GM21723 (cell line): ENCODE measurements around the gene SFXN5.
A peak's percentile ranks its signal among the peaks of the same experiment; 100 is the strongest.
"Not testable (repeated sequence)": the region's sequence is repeated elsewhere in the genome, so short reads cannot be mapped to it uniquely, and the experiment has no call there.

ENCODE experiments used
- ATAC-seq: cut with Tn5 transposase; IDR thresholded peaks from one replicate; pipeline ENCODE4 v1.9.1; 2021; ENCODE audit warnings: mild to moderate bottlenecking, moderate library complexity; ENCODE audit not compliant: unreplicated experiment

The SFXN5 gene

DNA sequence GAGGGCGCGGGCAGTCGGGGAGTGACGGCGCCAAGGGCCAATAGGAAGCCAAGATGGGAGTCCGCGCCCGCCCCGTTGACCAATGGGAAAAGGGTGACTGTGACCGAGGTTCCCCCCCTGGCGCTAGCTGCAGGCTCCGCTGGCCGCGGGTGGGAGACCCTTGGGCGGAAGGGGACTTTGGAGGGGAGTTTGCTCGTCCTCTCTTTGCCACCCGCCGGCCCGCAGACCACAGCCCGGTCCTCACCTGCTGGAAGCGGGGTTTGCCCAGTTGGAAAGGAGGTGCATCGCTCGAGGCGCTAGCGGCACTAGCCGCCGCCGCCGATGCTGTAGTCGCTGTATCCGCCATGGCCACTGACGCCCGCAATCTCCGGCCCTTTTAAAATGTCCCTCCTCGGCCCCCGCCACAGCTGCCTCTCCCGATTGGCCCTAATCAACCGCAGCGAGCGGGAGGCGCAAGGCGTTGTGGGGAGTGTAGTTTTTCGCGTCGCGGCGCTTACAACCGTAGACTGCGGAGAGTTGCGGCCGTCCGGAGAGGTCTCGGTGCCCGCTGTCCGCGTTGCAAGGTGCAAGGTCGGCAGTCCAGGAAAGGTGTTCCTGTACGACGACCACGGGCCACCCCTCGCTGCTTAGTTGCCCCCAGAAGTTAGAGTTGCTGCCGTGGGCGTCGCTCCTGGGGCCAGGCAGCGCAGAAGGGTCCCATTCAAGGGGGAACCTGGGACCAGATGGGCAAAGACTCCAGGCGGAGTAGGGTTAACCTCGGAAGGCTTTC lies at the start of gene SFXN5:
Gene SFXN5, minus strand, starts transcription at position 353 of the 769 bp plus-strand sequence. Its CDS starts 7 bp downstream, at position 346.
- peak; percentile 93 for ATAC-seq

GRCh38 chr2:73119611-73120239 lies 48.2 kb upstream of the SFXN5 start:
- not testable (repeated sequence) for ATAC-seq

DNA sequence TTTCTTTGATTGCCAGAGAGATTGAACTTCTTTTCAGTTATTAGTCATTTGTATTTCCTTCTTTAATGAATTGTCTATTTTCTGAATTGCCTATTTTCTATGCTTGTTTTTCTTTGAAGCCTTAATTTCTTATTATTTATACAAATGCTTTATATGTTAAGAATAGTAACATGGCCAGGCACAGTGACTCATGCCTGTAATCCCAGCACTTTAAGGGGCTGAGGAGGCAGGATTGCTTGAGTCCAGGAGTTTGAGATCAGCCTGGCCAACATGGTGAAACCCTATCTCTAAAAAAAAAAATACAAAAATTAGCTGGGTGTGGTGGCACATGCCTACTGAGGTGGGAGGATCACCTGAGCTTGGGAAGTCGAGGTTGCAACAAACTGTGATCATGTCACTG lies 45.9 kb upstream of the SFXN5 start:
- no peak for ATAC-seq

DNA sequence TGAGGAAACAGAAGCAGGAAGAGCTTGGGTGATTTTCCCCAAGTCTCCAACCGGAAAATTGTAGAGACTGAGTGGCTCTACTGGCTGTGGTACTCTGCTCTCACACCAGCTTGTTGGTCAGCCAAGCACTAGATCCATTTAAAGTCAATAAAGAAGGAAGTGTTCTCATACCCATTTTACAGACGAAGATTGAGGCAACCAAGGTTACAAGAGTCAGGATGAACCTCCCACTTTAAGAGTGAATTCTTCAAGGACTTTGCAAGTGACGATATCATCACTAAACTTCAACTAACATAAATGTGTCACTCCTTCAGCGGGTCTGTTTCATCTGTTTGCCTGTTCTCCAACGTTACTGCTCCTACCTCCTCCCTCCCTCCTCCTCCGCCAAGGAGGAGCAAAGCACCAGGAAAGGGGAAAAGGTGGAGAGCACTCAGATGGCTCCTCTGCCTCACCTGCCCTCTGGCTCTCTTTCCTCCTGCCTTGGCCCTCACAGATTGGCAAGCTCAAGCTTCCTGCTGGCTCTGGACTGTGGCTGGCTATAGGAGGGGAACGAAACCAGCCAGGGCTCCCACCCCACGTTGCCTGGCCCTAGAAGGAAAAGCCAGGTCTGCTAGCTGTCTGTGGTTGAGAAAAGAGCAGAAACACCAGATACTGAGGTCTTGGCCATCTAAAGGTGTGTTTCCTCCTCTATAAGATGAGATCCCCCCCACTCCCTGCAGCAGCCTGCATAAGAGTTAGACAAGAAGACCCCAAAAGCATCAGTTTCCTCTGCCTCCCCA lies 44.9 kb upstream of the SFXN5 start:
- no peak for ATAC-seq

GRCh38 chr2:73114273-73114867 lies 42.9 kb upstream of the SFXN5 start:
- no peak for ATAC-seq

GRCh38 chr2:73112913-73113854 lies 41.7 kb upstream of the SFXN5 start, which contains the start of gene RAB11FIP5:
Gene RAB11FIP5, minus strand, starts transcription at chr2:73112948. Its CDS starts 171 bp downstream, at chr2:73112777.
- peak; percentile 83 for ATAC-seq

- ATAC-seq, result peak; percentile 21
These were observed 40.8 kb upstream of the SFXN5 start for GRCh38 chr2:73112026-73112912.

DNA sequence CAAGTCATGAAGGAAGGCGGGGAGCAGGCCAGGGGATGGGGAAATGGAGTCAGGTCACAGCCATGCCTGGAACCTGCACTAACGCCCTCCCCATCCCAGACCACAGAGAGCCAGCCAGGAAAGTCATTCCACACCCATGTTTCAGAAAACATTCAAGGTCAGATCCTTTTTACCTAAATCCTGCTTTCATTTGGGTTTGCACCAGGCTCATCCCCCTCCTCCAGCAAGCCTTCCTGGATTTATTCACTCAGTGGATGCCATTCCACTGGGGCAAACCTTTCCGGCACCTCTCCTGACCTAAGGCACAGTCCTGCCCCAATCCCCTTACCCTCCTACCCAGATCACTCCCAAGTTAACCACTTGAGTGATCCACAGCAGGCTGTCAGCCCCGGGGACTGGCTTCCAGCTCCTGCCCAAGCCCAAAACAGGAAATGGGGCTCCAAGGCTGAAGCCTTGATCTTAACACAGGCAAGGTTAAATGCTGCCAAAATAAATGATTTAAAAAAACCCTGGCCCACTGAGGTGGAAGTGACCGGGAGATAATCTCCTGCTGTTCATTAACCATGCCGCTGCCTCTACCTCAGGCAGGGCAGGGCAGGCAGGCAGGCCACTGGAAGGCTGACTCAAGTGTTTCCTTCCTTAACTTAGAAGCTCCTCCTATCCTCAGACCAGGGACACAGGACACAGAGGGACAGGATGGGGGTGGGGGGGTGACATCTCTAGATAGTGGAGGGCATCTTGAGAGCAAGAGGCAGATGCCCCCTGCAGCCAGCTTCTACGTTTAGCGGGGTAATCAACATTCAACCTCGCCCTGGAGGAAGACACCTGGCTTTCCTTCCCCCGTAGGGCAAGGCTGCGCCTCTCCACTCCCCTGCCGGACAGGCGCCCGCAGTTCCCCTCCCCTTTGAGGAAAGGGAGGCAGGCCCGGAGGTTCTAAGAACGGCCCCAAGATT lies 39.8 kb upstream of the SFXN5 start:
- ATAC-seq, result no peak

DNA sequence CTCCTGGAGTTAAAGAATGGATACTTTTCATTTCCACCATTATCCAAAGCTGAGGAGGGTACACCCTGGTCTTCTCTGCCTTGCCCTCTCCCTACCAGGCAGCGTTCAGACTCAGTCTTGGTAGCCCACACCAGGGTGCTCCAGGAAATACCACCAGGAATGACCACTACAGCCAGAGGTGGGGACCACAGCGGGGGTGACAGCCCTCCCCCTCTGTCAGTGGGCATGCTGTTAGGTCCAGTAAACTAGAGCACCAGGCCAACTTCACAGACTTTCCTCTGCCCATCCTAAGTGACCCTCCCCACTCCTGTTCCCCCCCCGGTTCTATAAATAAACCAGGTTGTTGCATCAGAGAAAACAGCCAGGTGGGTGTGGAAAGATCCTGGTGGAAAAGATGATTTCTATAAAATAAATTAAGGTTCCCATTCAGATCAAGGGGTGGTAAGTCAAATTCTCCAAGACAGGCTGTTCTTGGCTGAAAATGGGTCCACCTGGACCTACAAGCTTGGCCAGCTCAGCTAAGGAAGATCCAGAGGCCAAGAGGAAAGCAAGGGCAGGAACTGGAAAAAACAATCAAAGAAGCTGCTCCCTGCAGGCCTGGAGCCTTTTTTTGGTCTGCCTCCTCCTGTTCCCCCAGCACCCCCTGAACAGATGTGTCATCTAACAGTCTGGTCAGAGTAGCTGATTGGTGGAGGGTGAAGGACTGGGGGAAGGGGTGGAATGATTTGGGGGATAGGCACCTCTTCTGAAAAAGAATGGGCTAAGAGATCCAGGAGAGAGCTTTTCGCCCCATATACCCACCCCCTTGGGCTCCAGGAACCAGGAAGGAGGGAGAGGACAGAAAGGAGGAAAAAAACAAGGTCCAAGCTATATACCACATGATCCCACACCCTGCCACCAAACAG lies 38.9 kb upstream of the SFXN5 start:
- ATAC-seq, result no peak

- no peak for ATAC-seq
These were observed 38.1 kb upstream of the SFXN5 start for GRCh38 chr2:73109431-73110167.

DNA sequence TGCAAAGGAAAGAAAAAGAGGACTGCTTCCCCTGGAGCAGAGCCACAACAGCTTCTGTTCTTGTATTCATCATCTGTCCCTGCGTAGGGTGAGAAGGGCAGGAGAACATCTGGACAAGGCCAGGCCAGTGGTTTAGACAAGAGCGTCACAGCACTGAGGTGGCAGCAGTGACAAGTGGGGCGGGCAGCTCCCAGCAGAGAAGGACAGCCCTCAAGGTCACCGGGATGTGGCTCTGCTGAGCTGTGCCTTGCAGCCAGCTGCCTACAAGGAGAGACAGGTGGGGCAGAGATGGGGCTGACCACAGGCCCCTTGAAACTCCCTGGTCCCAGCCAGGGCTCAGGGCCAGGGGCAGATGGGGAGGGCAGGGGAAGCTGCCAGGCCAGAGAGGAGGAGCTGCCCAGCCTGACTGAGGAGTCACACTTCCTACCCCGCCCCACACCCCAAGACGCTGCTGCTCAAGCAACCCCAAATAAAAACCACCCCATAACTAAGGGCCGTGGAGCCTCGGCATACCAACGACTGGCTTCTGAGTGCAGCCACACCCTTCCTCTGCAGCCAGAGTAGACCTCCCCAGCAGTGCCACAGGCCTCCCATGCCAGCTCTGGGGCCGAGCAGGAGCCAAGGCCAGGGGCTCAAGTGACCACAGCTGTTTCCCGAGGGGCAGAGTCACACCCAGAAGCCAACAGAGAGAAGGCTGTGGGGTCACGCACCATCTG lies 35.9 kb upstream of the SFXN5 start:
- ATAC-seq, result no peak

GRCh38 chr2:73106791-73107190 lies 35.3 kb upstream of the SFXN5 start:
- no peak for ATAC-seq

DNA sequence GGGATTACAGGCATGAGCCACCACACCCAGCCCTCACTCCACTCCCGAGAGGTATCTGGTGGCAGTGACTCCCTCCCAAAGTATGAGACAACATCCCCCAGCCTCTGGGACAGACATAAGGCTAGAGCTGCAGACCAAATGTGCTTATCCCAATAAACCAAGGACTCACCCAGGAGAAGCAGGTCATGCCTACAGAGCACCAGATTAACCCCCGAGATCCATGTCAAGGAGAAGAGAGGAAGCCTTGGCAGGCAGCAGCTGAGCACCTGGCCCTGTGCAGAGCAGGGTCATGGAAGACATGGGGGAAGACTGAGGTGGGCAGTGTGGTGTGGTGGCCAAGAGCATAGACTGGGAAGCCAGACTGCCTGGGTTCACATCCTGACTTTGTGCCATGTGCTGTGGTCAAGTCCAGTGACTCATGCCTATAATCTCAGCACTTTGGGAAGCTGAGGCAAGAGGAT lies 34.0 kb upstream of the SFXN5 start:
- no peak for ATAC-seq

DNA sequence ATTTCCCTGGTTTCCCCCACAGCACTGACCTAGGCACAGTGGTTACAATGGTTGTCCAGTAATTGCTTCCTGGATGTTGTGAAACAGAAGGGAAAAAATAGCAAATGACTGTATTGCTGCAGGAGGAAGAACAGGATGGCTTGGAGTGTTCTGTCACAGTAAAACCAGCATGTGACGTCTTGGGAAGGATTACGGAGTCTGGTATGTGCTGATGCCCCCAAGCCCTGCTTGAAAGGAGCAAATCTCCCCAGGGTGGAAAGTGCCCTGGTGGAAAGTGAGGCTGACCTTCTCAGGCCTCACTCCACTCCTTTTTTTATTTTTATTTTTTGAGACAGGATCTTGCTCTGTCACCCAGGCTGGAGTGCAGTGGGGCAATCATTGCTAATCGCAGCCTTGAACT lies 33.4 kb upstream of the SFXN5 start:
- no peak for ATAC-seq

DNA sequence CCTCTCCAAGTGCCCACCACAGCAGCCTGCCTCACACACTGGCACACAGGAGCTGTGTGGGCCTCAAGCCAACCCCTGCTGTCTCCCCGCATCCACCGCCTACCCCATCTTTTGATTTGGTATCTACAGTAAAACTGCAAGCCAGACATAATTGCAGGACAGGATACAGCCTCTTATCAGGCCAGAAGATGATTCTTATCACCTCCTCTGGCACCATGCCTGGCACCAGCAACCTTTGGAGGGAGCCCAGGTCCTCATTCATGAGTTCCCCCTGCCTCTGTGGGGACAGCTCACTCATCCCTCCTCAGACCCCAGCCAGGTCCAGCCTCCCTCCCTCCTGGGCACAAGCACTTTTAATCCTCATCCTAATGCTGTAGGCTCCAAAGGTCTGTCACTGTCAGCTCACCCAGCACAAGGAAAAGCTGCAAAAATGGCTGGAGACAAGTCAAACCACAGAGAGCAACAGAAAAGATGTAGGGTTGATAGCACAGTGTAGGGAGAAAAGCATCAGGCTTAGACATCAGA lies 31.6 kb upstream of the SFXN5 start:
- ATAC-seq, result no peak
